ENCODE results near the gene AGK. TPM values are rescaled to one million over a fixed set of nuclear protein-coding genes. Genes with fewer than 3 reads are reported as not detected.

AGK gene
- total and polyA plus RNA-seq, 2 experiments from 2014 or later: 15.8 to 27.1 TPM

- no peaks in the 10 kb centered on the region for H3K9me3 ChIP-seq (ENCODE audit: low read depth)
- DNase-seq (ENCODE audit: low spot score): no peak
- H3K4me2 ChIP-seq: no peak overlapping the region
- H3K27ac ChIP-seq: no peak overlapping the region
- no peaks in the 10 kb centered on the region for H3K9me2 ChIP-seq (replicated peaks; ENCODE audit: insufficient read depth)
- no peak overlapping the region for H2AFZ ChIP-seq
- TF ChIP-seq EZH2 (IDR thresholded peaks at IDR 0.05; ENCODE audit: borderline replicate concordance): no peak
- TF ChIP-seq, protein P1, sequence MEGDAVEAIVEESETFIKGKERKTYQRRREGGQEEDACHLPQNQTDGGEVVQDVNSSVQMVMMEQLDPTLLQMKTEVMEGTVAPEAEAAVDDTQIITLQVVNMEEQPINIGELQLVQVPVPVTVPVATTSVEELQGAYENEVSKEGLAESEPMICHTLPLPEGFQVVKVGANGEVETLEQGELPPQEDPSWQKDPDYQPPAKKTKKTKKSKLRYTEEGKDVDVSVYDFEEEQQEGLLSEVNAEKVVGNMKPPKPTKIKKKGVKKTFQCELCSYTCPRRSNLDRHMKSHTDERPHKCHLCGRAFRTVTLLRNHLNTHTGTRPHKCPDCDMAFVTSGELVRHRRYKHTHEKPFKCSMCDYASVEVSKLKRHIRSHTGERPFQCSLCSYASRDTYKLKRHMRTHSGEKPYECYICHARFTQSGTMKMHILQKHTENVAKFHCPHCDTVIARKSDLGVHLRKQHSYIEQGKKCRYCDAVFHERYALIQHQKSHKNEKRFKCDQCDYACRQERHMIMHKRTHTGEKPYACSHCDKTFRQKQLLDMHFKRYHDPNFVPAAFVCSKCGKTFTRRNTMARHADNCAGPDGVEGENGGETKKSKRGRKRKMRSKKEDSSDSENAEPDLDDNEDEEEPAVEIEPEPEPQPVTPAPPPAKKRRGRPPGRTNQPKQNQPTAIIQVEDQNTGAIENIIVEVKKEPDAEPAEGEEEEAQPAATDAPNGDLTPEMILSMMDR (IDR thresholded peaks at IDR 0.05; ENCODE audit: poor library complexity): no peak
- no peak for TF ChIP-seq EZH2phosphoT487 (IDR thresholded peaks at IDR 0.05; ENCODE audit: low read depth, severe bottlenecking, unreplicated experiment)
- no peak overlapping the region for H3K4me3 ChIP-seq
- H3K36me3 ChIP-seq (replicated peaks; ENCODE audit: insufficient read depth, low read depth): no peaks in the 10 kb centered on the region
- 89% methylated on average over 3 of the region's 3 CpGs for WGBS (ENCODE audit: low lambda C conversion rate, missing lambda C conversion rate)
- H3K79me2 ChIP-seq: no peaks in the 10 kb centered on the region
- no peaks in the 10 kb centered on the region for H3K4me1 ChIP-seq (ENCODE audit: insufficient read depth)
- no peaks in the 10 kb centered on the region for H4K20me1 ChIP-seq (ENCODE audit: insufficient read depth, poor library complexity, severe bottlenecking)
- H3K27me3 ChIP-seq: no peaks in the 10 kb centered on the region
These were observed 58.4 kb downstream of the AGK start for GRCh38 chr7:141609576-141609975.

- no peak overlapping the region for H3K4me2 ChIP-seq
- DNase-seq (ENCODE audit: low spot score): no peak
- TF ChIP-seq, protein P1 (IDR thresholded peaks at IDR 0.05; ENCODE audit: poor library complexity): no peak
- no peak for TF ChIP-seq EZH2 (IDR thresholded peaks at IDR 0.05; ENCODE audit: borderline replicate concordance)
- no peak for TF ChIP-seq EZH2phosphoT487 (IDR thresholded peaks at IDR 0.05; ENCODE audit: low read depth, severe bottlenecking, unreplicated experiment)
- no peak overlapping the region for H2AFZ ChIP-seq
- no peaks in the 10 kb centered on the region for H3K9me3 ChIP-seq (ENCODE audit: low read depth)
- H3K27ac ChIP-seq: no peak overlapping the region
- no peaks in the 10 kb centered on the region for H3K27me3 ChIP-seq
- H3K9me2 ChIP-seq (replicated peaks; ENCODE audit: insufficient read depth): no peaks in the 10 kb centered on the region
- no peaks in the 10 kb centered on the region for H3K36me3 ChIP-seq (replicated peaks; ENCODE audit: insufficient read depth, low read depth)
- WGBS (ENCODE audit: low lambda C conversion rate, missing lambda C conversion rate): 97% methylated on average over 1 of the region's 1 CpG
- no peaks in the 10 kb centered on the region for H3K79me2 ChIP-seq
- H4K20me1 ChIP-seq (ENCODE audit: insufficient read depth, poor library complexity, severe bottlenecking): no peaks in the 10 kb centered on the region
- H3K4me1 ChIP-seq (ENCODE audit: insufficient read depth): no peaks in the 10 kb centered on the region
- H3K4me3 ChIP-seq: no peak overlapping the region
These were observed 59.5 kb downstream of the AGK start for GRCh38 chr7:141610671-141611070.

- Histone ChIP-seq H3K4me3 (no peak overlapping the region), H3K36me3 (replicated peaks; ENCODE audit: insufficient read depth, low read depth) (no peaks in the 10 kb centered on the region), H3K27me3 (no peaks in the 10 kb centered on the region), H3K4me1 (ENCODE audit: insufficient read depth) (no peaks in the 10 kb centered on the region), H3K9me2 (replicated peaks; ENCODE audit: insufficient read depth) (no peaks in the 10 kb centered on the region), H3K27ac (no peak overlapping the region), H2AFZ (no peak overlapping the region), H3K9me3 (ENCODE audit: low read depth) (no peaks in the 10 kb centered on the region), H4K20me1 (ENCODE audit: insufficient read depth, poor library complexity, severe bottlenecking) (no peaks in the 10 kb centered on the region), H3K4me2 (no peak overlapping the region), H3K79me2 (no peaks in the 10 kb centered on the region)
- no peak for TF ChIP-seq EZH2 (IDR thresholded peaks at IDR 0.05; ENCODE audit: borderline replicate concordance)
- no peak for TF ChIP-seq EZH2phosphoT487 (IDR thresholded peaks at IDR 0.05; ENCODE audit: low read depth, severe bottlenecking, unreplicated experiment)
- TF ChIP-seq, protein P1 (IDR thresholded peaks at IDR 0.05; ENCODE audit: poor library complexity): no peak
- no peak for DNase-seq (ENCODE audit: low spot score)
These were observed 61.7 kb downstream of the AGK start for GRCh38 chr7:141612861-141613260.

DNA sequence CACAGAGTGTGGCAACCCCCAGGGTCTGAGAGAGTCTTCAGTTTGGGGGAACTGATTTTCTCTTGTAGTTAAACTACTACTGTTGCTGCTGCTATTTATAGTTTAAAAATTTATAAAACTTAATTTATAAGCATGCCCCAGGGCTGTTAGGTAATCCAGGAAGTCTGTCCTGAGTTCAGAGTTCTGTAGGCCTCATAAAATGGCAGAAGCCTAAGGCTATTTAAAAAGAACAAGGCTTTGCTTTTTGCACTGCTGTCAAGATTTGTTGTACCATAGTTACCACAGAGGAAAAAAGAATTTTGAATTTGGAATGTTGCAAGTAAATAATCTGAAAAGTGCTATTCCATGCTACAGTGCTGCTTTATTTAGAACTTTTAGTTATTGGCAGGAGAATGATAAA is 66.1 kb downstream of the AGK start:
- no peaks in the 10 kb centered on the region for H3K36me3 ChIP-seq (replicated peaks; ENCODE audit: insufficient read depth, low read depth)
- no peak overlapping the region for H3K27ac ChIP-seq
- no peaks in the 10 kb centered on the region for H3K9me2 ChIP-seq (replicated peaks; ENCODE audit: insufficient read depth)
- no peak overlapping the region for H3K4me2 ChIP-seq
- DNase-seq (ENCODE audit: low spot score): no peak
- H3K27me3 ChIP-seq: no peaks in the 10 kb centered on the region
- no peaks in the 10 kb centered on the region for H3K4me1 ChIP-seq (ENCODE audit: insufficient read depth)
- no peak overlapping the region for H2AFZ ChIP-seq
- H3K4me3 ChIP-seq: no peak overlapping the region
- TF ChIP-seq EZH2 (IDR thresholded peaks at IDR 0.05; ENCODE audit: borderline replicate concordance): no peak
- TF ChIP-seq EZH2phosphoT487 (IDR thresholded peaks at IDR 0.05; ENCODE audit: low read depth, severe bottlenecking, unreplicated experiment): no peak
- TF ChIP-seq, protein P1 (IDR thresholded peaks at IDR 0.05; ENCODE audit: poor library complexity): no peak
- no peaks in the 10 kb centered on the region for H3K9me3 ChIP-seq (ENCODE audit: low read depth)
- no peaks in the 10 kb centered on the region for H3K79me2 ChIP-seq
- no peaks in the 10 kb centered on the region for H4K20me1 ChIP-seq (ENCODE audit: insufficient read depth, poor library complexity, severe bottlenecking)
